Activated T-helper 1 cell treated with anti-CD3 and anti-CD28 coated beads, Interleukin-12 subunit alpha, Interleukin-12 subunit beta, Interleukin-2, Interleukin-4 antibody, amounts not matched to agents 30 ng/mL and 10 ng/mL and 1 ng/mL, durations not matched to agents 14 hours and 24 hours and 36 hours (primary cell): ENCODE measurements around the gene LRRK2. TPM values are rescaled to one million over a fixed set of nuclear protein-coding genes. Genes with fewer than 3 reads are reported as not detected.

ENCODE experiments used
- DNase-seq: peaks from one replicate; pipeline ENCODE4 v3.0.0; 2021; ENCODE audit warnings: low spot score
- H3K27ac Mint-ChIP-seq: one replicate; pipeline ENCODE4 v1.8.0; 2021; ENCODE audit warnings: mild to moderate bottlenecking, mixed read lengths
- H3K27me3 Mint-ChIP-seq: one replicate; pipeline ENCODE4 v1.8.0; 2022; ENCODE audit warnings: mild to moderate bottlenecking, moderate library complexity, mixed read lengths; ENCODE audit not compliant: insufficient read depth
- H3K36me3 Mint-ChIP-seq: one replicate; pipeline ENCODE4 v1.8.0; 2021; ENCODE audit warnings: low read depth, mixed read lengths
- H3K4me1 Mint-ChIP-seq: one replicate; pipeline ENCODE4 v1.8.0; 2021; ENCODE audit warnings: low read depth, mixed read lengths
- H3K4me3 Mint-ChIP-seq: one replicate; pipeline ENCODE4 v1.8.0; 2021; ENCODE audit warnings: mild to moderate bottlenecking, moderate library complexity, mixed read lengths
- H3K9me3 Mint-ChIP-seq: one replicate; pipeline ENCODE4 v1.8.0; 2021; ENCODE audit warnings: mixed read lengths
- intact Hi-C: fragments of 100-400 bp; cut with micrococcal nuclease; formaldehyde crosslinking; loops from one replicate; pipeline ENCODE4 v1.15.1; 2024
- total RNA-seq: library from RNA; stranded (reverse); gene quantifications from 2 replicates; pipeline ENCODE4 v1.2.3, GENCODE V29; 2022

The LRRK2 gene
- total RNA-seq, 1 donor from 2014 or later = not detected

GRCh38 chr12:40315375-40315774, 90.6 kb downstream of the LRRK2 start:
- Mint-ChIP-seq H3K9me3 (no peaks in the 10 kb centered on the region), H3K27ac (no peak overlapping the region), H3K4me1 (no peaks in the 10 kb centered on the region), H3K36me3 (no peaks in the 10 kb centered on the region), H3K4me3 (no peak overlapping the region), H3K27me3 (peaks cover 4% of the 10 kb centered on the region)
- no peak for DNase-seq
- intact Hi-C loops = no loop called here

- Mint-ChIP-seq H3K4me3 (no peak overlapping the region), H3K27me3 (peaks cover 2% of the 10 kb centered on the region), H3K4me1 (no peaks in the 10 kb centered on the region), H3K27ac (no peak overlapping the region), H3K9me3 (no peaks in the 10 kb centered on the region), H3K36me3 (no peaks in the 10 kb centered on the region)
- no peak for DNase-seq
- intact Hi-C loops = no loop called here
These were observed 99.5 kb downstream of the LRRK2 start for GRCh38 chr12:40324261-40324660.

- DNase-seq = no peak
- Mint-ChIP-seq H3K27ac (no peak overlapping the region), H3K4me3 (no peak overlapping the region), H3K36me3 (no peaks in the 10 kb centered on the region), H3K27me3 (peaks cover 5% of the 10 kb centered on the region), H3K9me3 (no peaks in the 10 kb centered on the region), H3K4me1 (no peaks in the 10 kb centered on the region)
- intact Hi-C loops = no loop called here
These were observed 100.7 kb downstream of the LRRK2 start for GRCh38 chr12:40325349-40325960.

GRCh38 chr12:40327535-40327934, 102.7 kb downstream of the LRRK2 start:
- Mint-ChIP-seq H3K4me1 (no peaks in the 10 kb centered on the region), H3K27me3 (peaks cover 5% of the 10 kb centered on the region), H3K9me3 (no peaks in the 10 kb centered on the region), H3K4me3 (no peak overlapping the region), H3K27ac (no peak overlapping the region), H3K36me3 (no peaks in the 10 kb centered on the region)
- no peak for DNase-seq
- intact Hi-C loops = no loop called here

- DNase-seq = no peak
- Mint-ChIP-seq H3K4me3 (no peak overlapping the region), H3K9me3 (no peaks in the 10 kb centered on the region), H3K36me3 (no peaks in the 10 kb centered on the region), H3K27ac (no peak overlapping the region), H3K27me3 (peaks cover 8% of the 10 kb centered on the region), H3K4me1 (no peaks in the 10 kb centered on the region)
- intact Hi-C loops = no loop called here
These were observed 105.4 kb downstream of the LRRK2 start for GRCh38 chr12:40330180-40330579.

GRCh38 chr12:40331886-40332285, 107.1 kb downstream of the LRRK2 start:
- Mint-ChIP-seq H3K9me3 (no peaks in the 10 kb centered on the region), H3K27ac (no peak overlapping the region), H3K27me3 (peaks cover 8% of the 10 kb centered on the region), H3K36me3 (no peaks in the 10 kb centered on the region), H3K4me1 (no peaks in the 10 kb centered on the region), H3K4me3 (no peak overlapping the region)
- no peak for DNase-seq
- intact Hi-C loops = no loop called here

GRCh38 chr12:40335991-40336390, 111.2 kb downstream of the LRRK2 start:
- no peak for DNase-seq
- Mint-ChIP-seq H3K4me1 (no peaks in the 10 kb centered on the region), H3K27ac (no peak overlapping the region), H3K36me3 (no peaks in the 10 kb centered on the region), H3K4me3 (no peak overlapping the region), H3K9me3 (no peaks in the 10 kb centered on the region), H3K27me3 (peaks cover 5% of the 10 kb centered on the region)
- intact Hi-C loops = loop anchor here (5.0 kb wide), 1 partner anchor 586 kb away; no protein-coding TSS in a partner anchor

- Mint-ChIP-seq H3K36me3 (no peaks in the 10 kb centered on the region), H3K4me1 (no peaks in the 10 kb centered on the region), H3K27ac (no peak overlapping the region), H3K27me3 (peaks cover 5% of the 10 kb centered on the region), H3K4me3 (no peak overlapping the region), H3K9me3 (no peaks in the 10 kb centered on the region)
- DNase-seq = no peak
- intact Hi-C loops = loop anchor here (5.0 kb wide), 1 partner anchor 586 kb away; no protein-coding TSS in a partner anchor
These were observed 111.9 kb downstream of the LRRK2 start for GRCh38 chr12:40336573-40337199.

- Mint-ChIP-seq H3K9me3 (no peaks in the 10 kb centered on the region), H3K4me3 (no peak overlapping the region), H3K36me3 (no peaks in the 10 kb centered on the region), H3K27me3 (peaks cover 5% of the 10 kb centered on the region), H3K27ac (no peak overlapping the region), H3K4me1 (no peaks in the 10 kb centered on the region)
- intact Hi-C loops = loop anchor here (5.0 kb wide), 1 partner anchor 584 kb away; no protein-coding TSS in a partner anchor
- no peak for DNase-seq
These were observed 113.3 kb downstream of the LRRK2 start for GRCh38 chr12:40338071-40338470.

- H3K27ac Mint-ChIP-seq = no peak overlapping the region
- H3K4me3 Mint-ChIP-seq = no peak overlapping the region
- H3K4me1 Mint-ChIP-seq = no peaks in the 10 kb centered on the region
- H3K36me3 Mint-ChIP-seq = no peaks in the 10 kb centered on the region
- peaks cover 3% of the 10 kb centered on the region for H3K27me3 Mint-ChIP-seq
- no peak for DNase-seq
- intact Hi-C loops = loop anchor here (5.0 kb wide), 1 partner anchor 584 kb away; no protein-coding TSS in a partner anchor
- H3K9me3 Mint-ChIP-seq = no peaks in the 10 kb centered on the region
These were observed 113.8 kb downstream of the LRRK2 start for GRCh38 chr12:40338621-40339020.

- no peaks in the 10 kb centered on the region for H3K9me3 Mint-ChIP-seq
These were observed 117.2 kb downstream of the LRRK2 start for GRCh38 chr12:40342010-40342409.

GRCh38 chr12:40343124-40343523, 118.3 kb downstream of the LRRK2 start:
- no peak overlapping the region for H3K27ac Mint-ChIP-seq
- H3K36me3 Mint-ChIP-seq = no peaks in the 10 kb centered on the region

More at GRCh38 chr12:40342010-40342409, 117.2 kb downstream of the LRRK2 start:
- Mint-ChIP-seq H3K27ac (no peak overlapping the region), H3K27me3 (peaks cover 2% of the 10 kb centered on the region), H3K4me1 (no peaks in the 10 kb centered on the region), H3K4me3 (no peak overlapping the region), H3K36me3 (no peaks in the 10 kb centered on the region)
- DNase-seq = no peak
- intact Hi-C loops = no loop called here

GRCh38 chr12:40344312-40344711, 119.5 kb downstream of the LRRK2 start:
- intact Hi-C loops = no loop called here
- Mint-ChIP-seq H3K4me3 (no peak overlapping the region), H3K27ac (no peak overlapping the region), H3K4me1 (no peaks in the 10 kb centered on the region), H3K27me3 (no peaks in the 10 kb centered on the region), H3K36me3 (no peaks in the 10 kb centered on the region), H3K9me3 (no peaks in the 10 kb centered on the region)
- DNase-seq = no peak

More at GRCh38 chr12:40343124-40343523, 118.3 kb downstream of the LRRK2 start:
- DNase-seq = no peak
- intact Hi-C loops = no loop called here
- H3K9me3 Mint-ChIP-seq = no peaks in the 10 kb centered on the region
- H3K4me1 Mint-ChIP-seq = no peaks in the 10 kb centered on the region
- no peaks in the 10 kb centered on the region for H3K27me3 Mint-ChIP-seq
- H3K4me3 Mint-ChIP-seq = no peak overlapping the region
